Astrocyte (in vitro differentiated cells and primary cell): ENCODE results near the gene HOXB2. TPM values are rescaled to one million over a fixed set of nuclear protein-coding genes. Genes with fewer than 3 reads are reported as not detected.

Experiments
- DNase-seq: peaks from one replicate; pipeline ENCODE4 v3.0.0-alpha.2; 2010; ENCODE audit warnings: low read depth
- FAIRE-seq: peaks from 2 replicates; lab custom pipeline; 2011; peaks lifted over from hg19 to GRCh38; lab: Jason Lieb, UNC
- H2AFZ ChIP-seq: 2 replicates; pipeline ENCODE4 v1.6.0; 2012; ENCODE audit warnings: low read depth, low read length, inconsistent platforms
- H3K27ac ChIP-seq: 2 replicates; pipeline ENCODE4 v1.5.1; 2011; ENCODE audit warnings: low read depth, low read length, inconsistent platforms
- H3K27me3 ChIP-seq: 2 replicates; pipeline ENCODE4 v1.6.0; 2011; ENCODE audit warnings: low read length, inconsistent platforms; ENCODE audit not compliant: insufficient read depth
- H3K36me3 ChIP-seq: 2 replicates; pipeline ENCODE4 v1.5.1; 2011; ENCODE audit warnings: low read length, inconsistent platforms; ENCODE audit not compliant: insufficient read depth
- H3K4me1 ChIP-seq: 2 replicates; pipeline ENCODE4 v1.5.1; 2011; ENCODE audit warnings: low read length, inconsistent platforms; ENCODE audit not compliant: insufficient read depth
- H3K4me2 ChIP-seq: 2 replicates; pipeline ENCODE4 v1.6.0; 2012; ENCODE audit warnings: low read length, inconsistent platforms
- H3K4me3 ChIP-seq: 2 replicates; pipeline ENCODE4 v1.5.1; 2011; ENCODE audit warnings: low read depth, mild to moderate bottlenecking, low read length, inconsistent platforms; ENCODE audit not compliant: insufficient read depth
- H3K79me2 ChIP-seq: 2 replicates; pipeline ENCODE4 v1.6.0; 2012; ENCODE audit warnings: mild to moderate bottlenecking, low read length, inconsistent platforms; ENCODE audit not compliant: insufficient read depth
- H3K9ac ChIP-seq: 2 replicates; pipeline ENCODE4 v1.6.0; 2012; ENCODE audit warnings: mild to moderate bottlenecking, low read length, inconsistent platforms
- H3K9me3 ChIP-seq: 2 replicates; pipeline ENCODE4 v1.5.1; 2012; ENCODE audit warnings: low read depth, mild to moderate bottlenecking, low read length, inconsistent platforms; ENCODE audit not compliant: insufficient read depth
- H4K20me1 ChIP-seq: 2 replicates; pipeline ENCODE4 v1.6.0; 2012; ENCODE audit warnings: low read length, inconsistent platforms; ENCODE audit not compliant: insufficient read depth
- H3K27ac Mint-ChIP-seq: one replicate; pipeline ENCODE4 v1.8.0; 2021; ENCODE audit warnings: mild to moderate bottlenecking, mixed read lengths; ENCODE audit not compliant: unreplicated experiment
- H3K27me3 Mint-ChIP-seq: one replicate; pipeline ENCODE4 v1.8.0; 2021; ENCODE audit warnings: low read depth, mixed read lengths; ENCODE audit not compliant: unreplicated experiment
- H3K36me3 Mint-ChIP-seq: one replicate; pipeline ENCODE4 v1.8.0; 2021; ENCODE audit warnings: low read depth, mixed read lengths; ENCODE audit not compliant: unreplicated experiment
- H3K4me1 Mint-ChIP-seq: one replicate; pipeline ENCODE4 v1.8.0; 2021; ENCODE audit warnings: low read depth, mixed read lengths; ENCODE audit not compliant: unreplicated experiment
- H3K4me3 Mint-ChIP-seq: one replicate; pipeline ENCODE4 v1.8.0; 2021; ENCODE audit warnings: mild to moderate bottlenecking, moderate library complexity, mixed read lengths; ENCODE audit not compliant: unreplicated experiment
- H3K9me3 Mint-ChIP-seq: one replicate; pipeline ENCODE4 v1.8.0; 2021; ENCODE audit warnings: mild to moderate bottlenecking, mixed read lengths; ENCODE audit not compliant: unreplicated experiment
- CTCF ChIP-seq: IDR thresholded peaks from 2 replicates; pipeline ENCODE4 v1.5.1; 2011; ENCODE audit warnings: low read depth, mild to moderate bottlenecking, inconsistent platforms, low read length, moderate library complexity; ENCODE audit not compliant: insufficient read depth
- EZH2 ChIP-seq: IDR thresholded peaks from 2 replicates; pipeline ENCODE4 v1.6.1; 2012; ENCODE audit warnings: mild to moderate bottlenecking, low read length, inconsistent platforms; ENCODE audit not compliant: insufficient read depth
- total RNA-seq: library from RNA; stranded (reverse); gene quantifications from 2 replicates; pipeline ENCODE4 v1.2.1, GENCODE V29; 2021

The HOXB2 gene
- total RNA-seq, 1 donor from 2014 or later: 0.41 TPM

- no peak overlapping the region for H3K4me3 Mint-ChIP-seq
- Histone ChIP-seq H3K36me3 (no peaks in the 10 kb centered on the region), H4K20me1 (peaks cover 9% of the 10 kb centered on the region), H3K4me1 (peaks cover 32% of the 10 kb centered on the region), H3K4me3 (peak overlapping the region; percentile 58), H2AFZ (no peak overlapping the region), H3K9ac (peak overlapping the region; percentile 79), H3K9me3 (no peaks in the 10 kb centered on the region), H3K27me3 (peaks cover 86% of the 10 kb centered on the region), H3K4me2 (peak overlapping the region; percentile 83), H3K79me2 (peaks cover 95% of the 10 kb centered on the region), H3K27ac (peak overlapping the region; percentile 57)
- DNase-seq (no peak), FAIRE-seq (no peak)
- peaks cover 16% of the 10 kb centered on the region for H3K9me3 Mint-ChIP-seq
- H3K36me3 Mint-ChIP-seq: peaks cover 2% of the 10 kb centered on the region
- H3K27ac Mint-ChIP-seq: no peak overlapping the region
- no peaks in the 10 kb centered on the region for H3K4me1 Mint-ChIP-seq
- no peak for TF ChIP-seq EZH2
- TF ChIP-seq CTCF: no peak
- H3K27me3 Mint-ChIP-seq: peaks cover 60% of the 10 kb centered on the region
Observed at GRCh38 chr17:48562934-48563333, 18.0 kb upstream of the HOXB2 start.

- peak overlapping the region; percentile 79 for H3K9ac ChIP-seq
- no peak for FAIRE-seq
- H3K4me2 ChIP-seq: peak overlapping the region; percentile 83
- H3K4me3 ChIP-seq: peak overlapping the region; percentile 58
- H3K9me3 ChIP-seq: no peaks in the 10 kb centered on the region
- Mint-ChIP-seq H3K4me3 (no peak overlapping the region), H3K4me1 (no peaks in the 10 kb centered on the region), H3K36me3 (peaks cover 2% of the 10 kb centered on the region), H3K27me3 (peaks cover 68% of the 10 kb centered on the region), H3K27ac (no peak overlapping the region), H3K9me3 (peaks cover 18% of the 10 kb centered on the region)
- peaks cover 38% of the 10 kb centered on the region for H3K4me1 ChIP-seq
- H2AFZ ChIP-seq: no peak overlapping the region
- TF ChIP-seq EZH2 (peak; percentile 65), CTCF (peak; percentile 18)
- H3K36me3 ChIP-seq: no peaks in the 10 kb centered on the region
- H3K27ac ChIP-seq: peak overlapping the region; percentile 57
- H3K27me3 ChIP-seq: peaks cover 84% of the 10 kb centered on the region
- H3K79me2 ChIP-seq: peaks cover 95% of the 10 kb centered on the region
- peaks cover 9% of the 10 kb centered on the region for H4K20me1 ChIP-seq
- no peak for DNase-seq
Observed at GRCh38 chr17:48561884-48562810, 17.2 kb upstream of the HOXB2 start.
